ENCODE data around the gene ACBD3. TPM values are rescaled to one million over a fixed set of nuclear protein-coding genes. Genes with fewer than 3 reads are reported as not detected.

The ACBD3 gene
- total RNA-seq, 4 donors from 2014 or later = 37.0 to 64.7 (median 52.1) TPM

DNA sequence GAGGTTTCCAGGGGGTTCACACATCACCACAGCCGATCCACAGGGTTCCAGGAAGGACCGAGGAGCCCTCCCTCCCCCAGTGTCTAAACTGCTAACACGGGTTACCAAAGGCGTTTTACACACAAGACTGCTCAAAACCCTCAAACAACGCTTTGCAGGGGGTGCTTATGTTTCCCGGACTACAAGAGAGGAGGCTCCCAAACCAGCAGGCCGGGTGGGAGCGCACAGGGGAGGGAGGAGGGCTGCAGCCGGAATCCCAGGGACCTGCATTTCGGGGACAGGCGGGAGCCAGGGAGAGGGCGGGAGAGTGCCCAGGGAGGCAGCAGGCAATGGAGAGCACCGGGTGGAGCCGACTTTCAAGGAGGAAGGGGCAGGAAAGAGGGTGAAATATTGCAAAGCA is 50.8 kb downstream of the ACBD3 start:
- Histone ChIP-seq H3K4me3 (no peak overlapping the region), H3K4me1 (peaks cover 27 to 53% (median 36%) of the 10 kb centered on the region in 3 donors), H3K27ac (peak overlapping the region in 2 of 4 donors; percentile 84 to 97), H3K9me3 (no peaks in the 10 kb centered on the region), H3K36me3 (no peaks in the 10 kb centered on the region), H3K27me3 (no peaks in the 10 kb centered on the region)
- intact Hi-C loops (cut with DNase I) = loop anchor here (5.0 kb wide), 1 partner anchor 47 kb away; no protein-coding TSS in a partner anchor
- WGBS, 2 donors = 17 to 71% methylated on average over 2 to 12 of the region's 14 CpGs
- TF ChIP-seq, protein P1, sequence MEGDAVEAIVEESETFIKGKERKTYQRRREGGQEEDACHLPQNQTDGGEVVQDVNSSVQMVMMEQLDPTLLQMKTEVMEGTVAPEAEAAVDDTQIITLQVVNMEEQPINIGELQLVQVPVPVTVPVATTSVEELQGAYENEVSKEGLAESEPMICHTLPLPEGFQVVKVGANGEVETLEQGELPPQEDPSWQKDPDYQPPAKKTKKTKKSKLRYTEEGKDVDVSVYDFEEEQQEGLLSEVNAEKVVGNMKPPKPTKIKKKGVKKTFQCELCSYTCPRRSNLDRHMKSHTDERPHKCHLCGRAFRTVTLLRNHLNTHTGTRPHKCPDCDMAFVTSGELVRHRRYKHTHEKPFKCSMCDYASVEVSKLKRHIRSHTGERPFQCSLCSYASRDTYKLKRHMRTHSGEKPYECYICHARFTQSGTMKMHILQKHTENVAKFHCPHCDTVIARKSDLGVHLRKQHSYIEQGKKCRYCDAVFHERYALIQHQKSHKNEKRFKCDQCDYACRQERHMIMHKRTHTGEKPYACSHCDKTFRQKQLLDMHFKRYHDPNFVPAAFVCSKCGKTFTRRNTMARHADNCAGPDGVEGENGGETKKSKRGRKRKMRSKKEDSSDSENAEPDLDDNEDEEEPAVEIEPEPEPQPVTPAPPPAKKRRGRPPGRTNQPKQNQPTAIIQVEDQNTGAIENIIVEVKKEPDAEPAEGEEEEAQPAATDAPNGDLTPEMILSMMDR (IDR thresholded peaks at IDR 0.05) = no peak
- no peak for TF ChIP-seq POLR2A (IDR thresholded peaks at IDR 0.05)
- DNase-seq = no peak

DNA sequence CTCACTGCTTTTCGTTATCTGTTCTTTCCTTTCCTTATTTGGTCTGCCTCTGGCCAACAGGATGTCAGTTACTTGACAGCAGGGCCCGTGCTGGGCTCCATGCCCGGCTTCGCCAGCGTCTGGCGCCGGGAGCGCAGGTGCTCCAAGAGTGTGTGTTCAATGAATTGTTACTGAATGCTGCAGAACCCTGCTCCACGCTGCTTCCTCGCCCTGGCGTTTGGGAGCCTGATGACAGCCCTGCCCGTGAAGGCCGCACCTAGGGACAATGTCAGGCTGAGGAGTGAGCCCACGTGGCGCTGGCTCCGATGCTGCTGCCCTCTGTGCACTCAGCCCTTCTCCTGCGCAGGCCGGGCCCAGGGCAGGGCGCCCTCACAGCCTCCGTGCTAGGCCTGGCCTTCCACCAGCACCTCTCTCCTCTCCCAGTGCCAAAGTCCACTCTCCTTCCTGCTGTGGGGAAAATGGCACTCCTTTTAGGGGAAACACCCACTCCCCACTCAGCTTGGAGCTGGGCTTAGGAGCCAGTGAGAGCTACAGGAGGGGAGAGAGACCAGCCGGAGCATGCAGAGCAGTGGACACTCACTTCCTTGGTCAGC is 51.4 kb downstream of the ACBD3 start:
- intact Hi-C loops (cut with DNase I) = loop anchor here (5.0 kb wide), 1 partner anchor 47 kb away; no protein-coding TSS in a partner anchor
- Histone ChIP-seq H3K27ac (peak overlapping the region; percentile 74 to 97 (median 86)), H3K36me3 (no peaks in the 10 kb centered on the region), H3K9me3 (no peaks in the 10 kb centered on the region), H3K4me3 (peak overlapping the region in 2 of 4 donors; percentile 4 to 11), H3K27me3 (no peaks in the 10 kb centered on the region), H3K4me1 (peaks cover 27 to 59% (median 36%) of the 10 kb centered on the region in 3 donors)
- WGBS, 2 donors = 10 to 32% methylated on average over 8 to 9 of the region's 21 CpGs
- no peak for TF ChIP-seq POLR2A (IDR thresholded peaks at IDR 0.05)
- TF ChIP-seq, protein P1 (IDR thresholded peaks at IDR 0.05) = peak in 1 of 6 experiments; percentile 11
- DNase-seq = no peak

DNA sequence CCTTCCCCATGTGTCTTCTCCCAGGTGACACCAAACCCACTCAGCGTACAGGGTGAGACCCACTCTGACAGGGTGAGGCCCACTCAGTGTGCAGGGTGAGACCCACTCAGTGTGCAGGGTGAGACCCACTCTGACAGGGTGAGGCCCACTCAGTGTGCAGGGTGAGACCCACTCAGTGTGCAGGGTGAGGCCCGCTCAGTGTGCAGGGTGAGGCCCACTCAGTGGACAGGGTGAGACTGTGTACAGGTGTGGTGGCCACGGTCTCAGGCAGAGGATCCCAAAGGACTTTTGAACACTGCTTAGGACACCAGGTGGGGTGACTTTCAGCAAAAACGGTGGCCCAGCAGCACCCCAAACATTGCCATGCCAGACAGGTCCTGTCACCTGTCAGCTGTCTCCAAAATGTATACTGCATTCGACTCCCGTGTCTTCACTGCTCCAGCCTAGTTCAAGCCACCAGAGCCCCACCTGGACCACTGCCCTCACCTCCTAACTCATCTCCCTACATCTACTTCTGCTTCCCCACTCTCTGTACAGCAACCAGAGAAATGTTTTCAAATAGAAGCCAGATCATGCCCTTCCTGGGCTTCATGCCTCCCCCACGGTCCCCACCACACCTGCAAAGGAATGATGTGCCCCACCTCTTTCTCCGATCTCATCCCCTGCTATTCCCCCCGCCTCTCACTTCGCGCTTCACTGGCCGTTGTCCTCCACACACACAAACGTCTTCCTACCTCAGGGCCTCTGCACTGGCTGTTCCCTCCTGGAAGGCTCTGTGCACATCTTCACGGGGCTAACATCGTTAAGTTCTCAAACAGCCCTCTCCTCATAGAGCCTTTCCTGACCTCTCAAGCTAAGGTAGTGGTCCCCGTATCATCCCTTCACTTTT is 52.1 kb downstream of the ACBD3 start:
- no peaks in the 10 kb centered on the region for H3K9me3 ChIP-seq
- H3K27me3 ChIP-seq = no peaks in the 10 kb centered on the region
- peak overlapping the region; percentile 74 to 97 (median 86) for H3K27ac ChIP-seq
- H3K4me3 ChIP-seq = peak overlapping the region; percentile 16 to 43 (median 31)
- intact Hi-C loops (cut with DNase I) = loop anchor here (5.0 kb wide), 1 partner anchor 48 kb away; no protein-coding TSS in a partner anchor
- TF ChIP-seq POLR2A (IDR thresholded peaks at IDR 0.05) = no peak
- TF ChIP-seq, protein P1 (IDR thresholded peaks at IDR 0.05) = no peak
- H3K4me1 ChIP-seq = peaks cover 27 to 66% (median 36%) of the 10 kb centered on the region in 3 donors
- no peak for DNase-seq
- WGBS, 2 donors = 37 to 54% methylated on average over 15 of the region's 16 CpGs
- H3K36me3 ChIP-seq = no peaks in the 10 kb centered on the region

DNA sequence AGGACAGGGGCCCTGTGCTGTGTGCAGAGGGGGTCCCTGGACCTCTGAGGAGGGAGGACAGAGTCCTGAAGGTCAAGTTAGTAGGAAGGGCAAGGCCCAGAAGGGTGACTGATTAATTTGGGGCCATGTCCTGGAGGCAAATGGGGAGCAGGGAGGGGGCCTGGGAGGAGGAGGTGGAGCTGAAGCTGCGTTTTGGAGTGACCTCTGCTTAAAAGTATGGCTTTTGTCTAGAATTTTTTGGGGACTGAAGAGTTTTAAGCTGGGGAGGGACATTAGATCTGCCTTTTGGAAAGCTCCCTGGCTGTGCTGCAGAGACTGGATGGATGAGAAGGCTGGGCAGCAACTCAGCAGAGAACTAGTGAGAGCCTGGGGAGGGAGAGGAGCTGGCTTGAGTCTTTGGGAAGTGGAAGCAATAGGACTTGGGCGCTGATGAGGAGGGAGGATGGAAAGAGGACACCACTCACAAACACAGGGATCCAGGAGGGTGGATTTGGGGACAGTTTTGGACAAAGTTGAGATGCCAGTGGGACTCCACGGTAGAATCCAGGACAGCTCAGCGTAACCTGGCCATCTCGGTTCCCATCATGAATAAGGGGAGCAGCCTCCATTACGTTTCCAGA is 52.9 kb downstream of the ACBD3 start:
- Histone ChIP-seq H3K4me1 (peaks cover 27 to 74% (median 36%) of the 10 kb centered on the region in 3 donors), H3K4me3 (peak overlapping the region; percentile 16 to 43 (median 31)), H3K36me3 (no peaks in the 10 kb centered on the region), H3K9me3 (no peaks in the 10 kb centered on the region), H3K27me3 (no peaks in the 10 kb centered on the region), H3K27ac (peak overlapping the region; percentile 74 to 97 (median 86))
- intact Hi-C loops (cut with DNase I) = no loop called here
- TF ChIP-seq, protein P1 (IDR thresholded peaks at IDR 0.05) = no peak
- TF ChIP-seq POLR2A (IDR thresholded peaks at IDR 0.05) = no peak
- 79 to 95% methylated on average over 6 of the region's 6 CpGs for WGBS, 2 donors
- no peak for DNase-seq

Measured in esophagus squamous epithelium (tissue), 5 donors.